SU-DHL-6 (cell line): ENCODE measurements around the gene BCKDHB.

Source experiments
- H2AFZ ChIP-seq: fragments of 200-600 bp; sonication (generic); 2 replicates; pipeline ENCODE4 v1.6.1; 2014; ENCODE audit warnings: low read depth, mild to moderate bottlenecking, moderate library complexity, mixed read lengths, antibody characterized with exemption, low read length; ENCODE audit not compliant: severe bottlenecking
- H3F3A ChIP-seq: fragments of 200-600 bp; shearing (Covaris generic); 2 replicates; pipeline ENCODE4 v1.6.0; 2016; ENCODE audit warnings: antibody characterized with exemption, mild to moderate bottlenecking; ENCODE audit not compliant: insufficient read depth
- H3K27ac ChIP-seq: fragments of 200-600 bp; sonication (generic); 2 replicates; pipeline ENCODE4 v1.5.1; 2016; ENCODE audit warnings: low read depth, mild to moderate bottlenecking, low read length, moderate library complexity, mixed read lengths
- H3K27me3 ChIP-seq: fragments of 200-600 bp; sonication (generic), shearing (Covaris generic); 2 replicates; pipeline ENCODE4 v1.6.0; 2014; ENCODE audit warnings: mild to moderate bottlenecking, low read length
- H3K36me3 ChIP-seq: fragments of 200-600 bp; sonication (generic); 2 replicates; pipeline ENCODE4 v1.6.1; 2014; ENCODE audit warnings: mild to moderate bottlenecking, low read length, mixed read lengths
- H3K4me2 ChIP-seq: fragments of 300-600, 200-600 bp; shearing (Covaris generic), sonication (generic); 2 replicates; pipeline ENCODE4 v1.6.0; 2014; ENCODE audit warnings: low read length, low read depth, mild to moderate bottlenecking; ENCODE audit not compliant: poor library complexity, severe bottlenecking
- H3K4me3 ChIP-seq: fragments of 200-600 bp; sonication (generic); 2 replicates; pipeline ENCODE4 v1.5.1; 2014; ENCODE audit warnings: antibody characterized with exemption, low read length, mild to moderate bottlenecking, mixed read lengths; ENCODE audit not compliant: insufficient read depth, poor library complexity, severe bottlenecking
- H3K79me2 ChIP-seq: fragments of 200-600 bp; sonication (generic); 2 replicates; pipeline ENCODE4 v1.6.1; 2014; ENCODE audit warnings: mild to moderate bottlenecking, low read length, moderate library complexity; ENCODE audit not compliant: insufficient read depth
- H3K9ac ChIP-seq: fragments of 200-600 bp; sonication (generic); 2 replicates; pipeline ENCODE4 v1.7.0; 2014; ENCODE audit warnings: mild to moderate bottlenecking, low read length
- H3K9me2 ChIP-seq: fragments of 200-600 bp; sonication (generic); replicated peaks from 2 replicates; pipeline ENCODE4 v1.6.1; 2014; ENCODE audit warnings: low read length; ENCODE audit not compliant: insufficient read depth
- H3K9me3 ChIP-seq: fragments of 200-600 bp; sonication (generic); 2 replicates; pipeline ENCODE4 v1.6.1; 2014; ENCODE audit warnings: low read length, mixed read lengths; ENCODE audit not compliant: insufficient read depth
- H4K20me1 ChIP-seq: fragments of 200-600 bp; sonication (generic); 2 replicates; pipeline ENCODE4 v1.6.1; 2014; ENCODE audit warnings: low read depth, mild to moderate bottlenecking, antibody characterized with exemption, low read length, moderate library complexity, mixed read lengths
- EZH2phosphoT487 ChIP-seq: fragments of 200-600 bp; sonication (generic), shearing (Covaris generic); conservative IDR thresholded peaks from 2 replicates; pipeline ENCODE4 v1.6.1; 2018; ENCODE audit warnings: mild to moderate bottlenecking, antibody characterized with exemption, low read length, moderate library complexity, mixed read lengths
- TF ChIP-seq, protein P1 (sequence below): fragments of 200-600 bp; sonication (generic); IDR thresholded peaks from one replicate; pipeline ENCODE4 v1.5.1; 2017; ENCODE audit warnings: antibody characterized with exemption, mild to moderate bottlenecking, low read length, moderate library complexity; ENCODE audit not compliant: insufficient read depth, poor library complexity, severe bottlenecking

BCKDHB gene

DNA sequence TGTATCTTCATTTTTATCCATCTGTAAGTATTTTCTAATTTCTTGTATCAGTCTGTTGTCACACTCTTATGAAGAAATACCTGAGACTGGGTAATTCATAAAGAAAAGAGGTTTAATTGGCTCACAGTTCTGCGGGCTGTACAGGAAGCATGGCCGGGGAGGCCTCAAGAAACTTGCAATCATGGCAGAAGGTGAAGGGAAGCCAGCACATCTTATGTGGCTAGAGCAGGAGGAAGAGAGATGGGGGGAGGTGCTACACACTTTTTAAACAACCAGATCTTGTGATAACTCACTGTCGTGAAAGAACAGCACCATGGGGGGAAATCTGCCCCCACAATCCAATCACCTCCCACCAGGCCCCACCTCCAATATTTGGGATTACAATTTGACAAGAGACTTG, 10.9 kb upstream of the BCKDHB start:
- Histone ChIP-seq H3F3A (no peaks in the 10 kb centered on the region), H3K27me3 (no peaks in the 10 kb centered on the region), H3K9me2 (no peaks in the 10 kb centered on the region), H2AFZ (no peak overlapping the region), H3K9ac (no peak overlapping the region), H3K9me3 (no peaks in the 10 kb centered on the region), H3K36me3 (no peaks in the 10 kb centered on the region), H3K4me3 (no peak overlapping the region), H3K79me2 (no peaks in the 10 kb centered on the region), H4K20me1 (no peaks in the 10 kb centered on the region), H3K27ac (no peak overlapping the region), H3K4me2 (no peak overlapping the region)
- TF ChIP-seq, protein P1, sequence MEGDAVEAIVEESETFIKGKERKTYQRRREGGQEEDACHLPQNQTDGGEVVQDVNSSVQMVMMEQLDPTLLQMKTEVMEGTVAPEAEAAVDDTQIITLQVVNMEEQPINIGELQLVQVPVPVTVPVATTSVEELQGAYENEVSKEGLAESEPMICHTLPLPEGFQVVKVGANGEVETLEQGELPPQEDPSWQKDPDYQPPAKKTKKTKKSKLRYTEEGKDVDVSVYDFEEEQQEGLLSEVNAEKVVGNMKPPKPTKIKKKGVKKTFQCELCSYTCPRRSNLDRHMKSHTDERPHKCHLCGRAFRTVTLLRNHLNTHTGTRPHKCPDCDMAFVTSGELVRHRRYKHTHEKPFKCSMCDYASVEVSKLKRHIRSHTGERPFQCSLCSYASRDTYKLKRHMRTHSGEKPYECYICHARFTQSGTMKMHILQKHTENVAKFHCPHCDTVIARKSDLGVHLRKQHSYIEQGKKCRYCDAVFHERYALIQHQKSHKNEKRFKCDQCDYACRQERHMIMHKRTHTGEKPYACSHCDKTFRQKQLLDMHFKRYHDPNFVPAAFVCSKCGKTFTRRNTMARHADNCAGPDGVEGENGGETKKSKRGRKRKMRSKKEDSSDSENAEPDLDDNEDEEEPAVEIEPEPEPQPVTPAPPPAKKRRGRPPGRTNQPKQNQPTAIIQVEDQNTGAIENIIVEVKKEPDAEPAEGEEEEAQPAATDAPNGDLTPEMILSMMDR: no peak
- TF ChIP-seq EZH2phosphoT487: no peak

DNA sequence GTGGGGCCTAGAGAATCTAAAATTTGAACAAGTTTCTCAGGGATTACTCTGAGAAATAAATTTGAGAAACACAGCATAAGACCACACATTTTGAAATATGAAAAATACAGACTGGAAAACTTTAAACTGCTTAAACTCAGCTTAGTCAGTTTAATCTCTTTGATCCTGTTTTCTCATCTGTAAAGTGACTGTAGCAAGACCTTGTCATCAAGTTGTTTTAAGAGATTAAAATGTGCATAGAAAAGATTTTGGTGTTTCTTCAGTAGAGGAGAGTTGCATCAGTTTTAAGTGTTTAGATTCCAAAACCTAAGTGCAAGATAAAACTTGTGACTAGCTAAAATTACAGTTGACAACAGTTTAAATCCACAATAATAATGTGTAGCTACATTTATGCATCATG, 8.1 kb upstream of the BCKDHB start:
- H3K9me2 ChIP-seq: no peaks in the 10 kb centered on the region
- TF ChIP-seq EZH2phosphoT487: no peak
- TF ChIP-seq, protein P1: no peak
- no peaks in the 10 kb centered on the region for H3K9me3 ChIP-seq
- H3K9ac ChIP-seq: no peak overlapping the region
- no peaks in the 10 kb centered on the region for H3K27me3 ChIP-seq
- no peak overlapping the region for H3K27ac ChIP-seq
- H2AFZ ChIP-seq: no peak overlapping the region
- no peaks in the 10 kb centered on the region for H3K36me3 ChIP-seq
- no peaks in the 10 kb centered on the region for H4K20me1 ChIP-seq
- no peak overlapping the region for H3K4me3 ChIP-seq
- no peaks in the 10 kb centered on the region for H3F3A ChIP-seq
- no peak overlapping the region for H3K4me2 ChIP-seq
- H3K79me2 ChIP-seq: no peaks in the 10 kb centered on the region

DNA sequence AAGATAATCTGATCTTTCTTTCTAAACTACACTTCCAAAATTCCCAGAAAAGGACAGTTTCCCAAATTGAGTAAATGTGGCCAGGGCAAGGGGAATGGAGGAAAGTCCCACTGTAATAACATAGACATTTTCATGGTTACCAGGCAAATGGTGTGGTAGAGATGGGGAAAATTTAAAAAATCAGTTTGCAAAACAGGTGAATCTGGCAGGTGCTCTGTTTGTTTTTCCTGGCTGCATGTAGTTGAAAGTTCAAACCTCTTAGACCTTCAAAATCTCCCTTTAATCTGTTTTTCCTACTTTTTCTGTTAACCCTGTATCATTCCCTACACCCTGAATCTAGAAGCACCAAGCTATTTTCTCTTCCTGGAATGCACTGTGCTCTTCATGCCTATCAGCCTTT, 2.0 kb upstream of the BCKDHB start:
- no peaks in the 10 kb centered on the region for H3K9me2 ChIP-seq
- H4K20me1 ChIP-seq: no peaks in the 10 kb centered on the region
- H3K36me3 ChIP-seq: no peaks in the 10 kb centered on the region
- H2AFZ ChIP-seq: peak overlapping the region; percentile 93
- H3K27ac ChIP-seq: no peak overlapping the region
- H3K9ac ChIP-seq: no peak overlapping the region
- H3K27me3 ChIP-seq: no peaks in the 10 kb centered on the region
- no peak overlapping the region for H3K4me2 ChIP-seq
- H3K79me2 ChIP-seq: peaks cover 14% of the 10 kb centered on the region
- H3K9me3 ChIP-seq: no peaks in the 10 kb centered on the region
- H3F3A ChIP-seq: no peaks in the 10 kb centered on the region
- H3K4me3 ChIP-seq: no peak overlapping the region
- TF ChIP-seq EZH2phosphoT487: no peak
- TF ChIP-seq, protein P1: no peak
